GM19468 (cell line): ENCODE data around the gene TMEM131L.
"Not testable (repeated sequence)": the region's sequence is repeated elsewhere in the genome, so short reads cannot be mapped to it uniquely, and the experiment has no call there.

Experiments
- ATAC-seq: cut with Tn5 transposase; IDR thresholded peaks from one replicate; pipeline ENCODE4 v1.9.1; 2021; ENCODE audit warnings: mild to moderate bottlenecking, moderate library complexity, moderate number of reproducible peaks; ENCODE audit not compliant: unreplicated experiment; ENCODE audit errors: extremely low read depth

The TMEM131L gene

DNA sequence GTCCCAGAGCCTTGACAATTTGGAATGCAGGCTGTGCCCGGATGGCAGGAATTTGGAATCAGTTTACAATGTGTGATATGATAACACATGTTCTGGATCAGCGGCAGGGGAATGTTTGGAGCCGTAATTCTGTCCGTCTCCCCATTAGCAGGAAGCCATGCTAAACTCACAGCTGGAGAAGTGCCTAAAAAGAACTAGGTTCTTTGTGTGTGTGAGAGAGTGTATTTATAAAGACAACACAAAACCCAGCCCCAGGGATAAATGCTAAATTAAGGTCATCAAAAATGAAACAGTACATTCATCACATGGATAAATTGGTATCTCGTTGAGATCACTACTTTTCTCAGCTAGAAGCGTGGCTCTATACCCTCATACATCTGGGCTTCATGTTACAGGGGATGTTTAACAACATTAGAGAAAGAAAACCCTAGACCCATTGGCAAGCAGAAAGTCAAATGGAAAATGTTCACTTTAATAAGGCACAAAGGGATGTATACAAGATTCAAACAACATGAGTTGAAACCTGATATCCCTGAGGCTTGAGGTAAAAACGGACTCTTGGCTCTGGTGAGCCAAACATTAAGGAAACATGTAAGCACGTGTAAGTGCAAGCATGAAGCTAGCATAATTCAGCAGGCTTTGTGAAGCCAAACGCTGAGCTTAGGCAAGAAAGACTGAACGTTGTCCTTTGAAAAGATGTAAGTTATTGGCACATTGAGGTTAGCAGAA, 18.0 kb upstream of the TMEM131L start:
- no peak for ATAC-seq

DNA sequence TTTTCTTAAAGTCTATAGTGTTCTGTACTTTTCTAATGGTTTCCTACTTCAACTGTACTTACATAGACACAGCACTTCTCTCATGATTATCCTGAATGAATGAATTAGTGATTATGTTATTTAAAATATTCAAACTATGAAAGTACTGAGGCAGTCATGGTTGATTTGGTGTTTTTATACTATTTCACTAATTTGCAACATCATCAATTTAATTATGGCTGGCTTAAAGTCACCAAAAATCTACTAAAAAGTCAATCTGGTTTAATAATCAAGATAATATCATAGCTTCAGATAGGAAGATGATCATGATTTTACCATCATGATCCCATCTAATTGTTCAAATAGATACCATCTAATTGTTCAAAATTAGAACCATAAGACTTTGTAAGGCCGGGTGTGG, 16.8 kb upstream of the TMEM131L start:
- no peak for ATAC-seq

DNA sequence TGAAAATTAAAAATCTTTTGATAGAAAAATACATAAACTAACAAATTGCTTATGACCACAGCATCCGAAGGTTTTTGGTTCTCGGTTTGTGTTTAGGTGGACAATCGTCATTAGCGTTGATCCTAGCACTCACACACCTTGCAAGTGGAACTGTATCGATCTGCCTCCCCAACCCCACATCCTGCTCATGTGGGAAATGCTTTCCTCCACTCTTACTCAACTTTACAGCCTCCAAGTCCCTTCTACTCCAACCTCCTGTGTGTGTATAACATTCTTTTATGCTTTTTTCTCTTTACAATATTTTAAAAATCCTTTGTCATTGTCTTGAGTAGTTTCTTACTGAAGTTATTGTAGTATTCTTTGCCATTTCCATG, 15.6 kb upstream of the TMEM131L start:
- ATAC-seq = no peak

DNA sequence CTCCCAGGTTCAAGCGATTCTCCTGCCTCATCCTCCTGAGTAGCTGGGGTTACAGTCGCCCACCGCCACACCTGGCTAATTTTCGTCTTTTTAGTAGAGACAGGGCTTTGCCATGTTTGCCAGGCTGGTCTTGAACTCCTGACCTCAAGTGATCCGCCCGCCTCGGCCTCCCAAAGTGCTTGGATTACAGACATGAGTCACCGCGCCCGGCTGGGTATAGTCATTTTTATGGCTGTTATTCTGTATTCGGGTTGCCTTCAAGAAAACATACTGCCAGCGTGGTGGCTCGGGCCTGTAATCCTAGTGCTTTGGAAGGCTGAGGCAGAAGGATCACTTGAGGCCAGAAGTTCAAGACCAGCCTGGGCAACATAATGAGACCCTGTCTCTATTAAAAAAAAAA, 15.0 kb upstream of the TMEM131L start:
- not testable (repeated sequence) for ATAC-seq

DNA sequence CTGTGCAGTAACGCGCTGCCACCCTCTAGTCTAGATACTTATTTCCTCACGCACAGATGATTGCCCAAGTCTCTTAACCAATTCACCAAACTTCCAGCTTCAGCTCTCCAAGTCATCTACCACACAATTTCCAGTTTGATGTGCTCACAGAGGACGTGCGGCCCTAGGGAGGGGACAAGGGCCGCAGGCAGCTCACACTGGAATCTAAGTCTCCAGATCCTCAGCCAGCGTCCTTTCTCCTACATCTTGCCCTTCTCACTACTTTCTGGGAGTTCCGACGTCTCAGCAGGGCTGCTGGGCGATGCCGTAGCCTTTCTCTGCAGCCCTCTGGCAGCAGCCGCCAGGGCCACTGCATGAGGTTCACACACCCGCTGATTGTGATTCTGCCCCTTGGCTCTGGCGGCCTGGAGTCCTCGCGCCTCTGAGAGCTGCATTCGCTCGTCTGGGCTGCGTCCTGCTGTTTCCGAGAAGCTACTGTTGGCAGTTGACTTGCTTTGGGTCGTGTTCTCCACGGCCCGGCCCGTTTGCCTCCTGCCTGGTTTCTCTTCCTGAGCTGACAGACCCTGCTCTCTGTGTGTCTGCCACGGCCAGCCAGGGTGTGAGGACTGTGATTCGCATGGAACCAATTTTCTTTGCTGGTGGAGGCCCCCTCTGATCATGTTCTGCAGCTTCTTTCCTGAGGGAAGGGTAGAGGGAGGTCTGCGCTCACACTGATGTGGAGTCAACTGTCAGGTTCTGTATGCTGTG, 14.1 kb upstream of the TMEM131L start:
- no peak for ATAC-seq

DNA sequence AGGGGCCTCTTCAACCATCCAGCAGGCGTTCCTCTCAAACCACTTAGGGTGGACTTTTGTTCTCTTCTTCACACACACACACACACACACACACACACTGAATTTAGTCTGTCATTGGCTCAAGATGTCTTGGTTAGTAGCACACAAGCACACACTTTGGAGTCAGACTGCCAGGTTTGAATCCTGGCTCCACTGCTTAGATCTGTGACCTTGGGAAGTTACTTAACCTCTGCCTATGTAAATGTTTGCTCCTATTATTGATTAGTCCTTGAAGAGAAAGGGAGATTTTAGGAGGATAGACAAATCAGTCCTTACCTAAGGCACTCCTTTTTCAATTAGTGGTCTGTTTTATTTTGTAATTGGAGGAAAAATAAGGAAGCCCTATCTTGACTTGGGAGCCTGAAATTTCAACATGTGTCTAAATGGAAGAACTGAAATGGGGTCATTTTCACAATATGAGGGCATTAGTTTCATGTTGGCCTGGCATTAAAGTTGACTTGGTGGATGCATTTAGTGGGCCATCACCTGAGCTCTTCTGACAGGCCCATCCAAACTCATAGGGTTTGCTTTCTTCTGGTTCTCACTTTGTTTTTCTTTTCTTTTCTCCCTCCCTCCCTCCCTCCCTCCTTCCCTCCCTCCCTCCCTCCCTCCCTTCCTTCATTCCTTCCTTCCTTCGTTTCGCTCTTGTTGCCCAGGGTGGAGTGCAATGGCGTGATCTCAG, 13.3 kb upstream of the TMEM131L start:
- ATAC-seq = no peak

DNA sequence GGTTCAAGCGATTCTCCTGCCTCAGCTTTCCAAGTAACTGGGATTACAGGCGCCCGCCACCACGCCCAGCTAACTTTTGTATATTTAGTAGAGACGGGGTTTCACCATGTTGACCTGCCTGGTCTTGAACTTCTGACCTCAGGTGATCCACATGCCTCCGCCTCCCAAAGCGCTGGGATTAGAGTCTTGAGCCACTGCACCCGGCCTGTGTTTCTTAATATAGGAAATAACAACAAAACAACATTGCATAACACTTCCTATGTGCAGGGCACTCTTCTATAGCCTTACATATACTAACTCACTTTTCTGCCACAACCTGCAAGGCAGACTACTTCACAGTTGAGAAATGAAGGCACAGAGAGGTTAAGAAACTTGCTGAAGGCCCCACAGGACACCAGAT, 12.8 kb upstream of the TMEM131L start:
- no peak for ATAC-seq

DNA sequence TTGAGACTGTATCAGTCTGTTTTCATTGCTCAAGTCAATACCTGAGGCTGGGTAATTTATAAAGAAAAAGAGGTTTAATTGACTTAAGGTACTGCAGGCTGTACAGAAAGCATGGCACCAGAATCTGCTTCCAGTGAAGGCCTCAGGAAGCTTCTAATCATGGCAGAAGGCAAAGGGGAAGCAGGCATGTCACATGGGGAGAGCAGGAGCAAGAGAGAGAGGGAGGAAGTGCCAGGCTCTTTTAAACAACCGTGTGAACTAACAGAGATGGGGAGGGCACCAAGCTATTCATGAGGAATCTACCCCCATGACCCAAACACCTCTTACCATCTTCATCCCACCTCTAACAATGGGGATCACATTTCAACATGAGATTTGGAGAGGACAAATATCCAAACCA, 7.2 kb upstream of the TMEM131L start:
- no peak for ATAC-seq

DNA sequence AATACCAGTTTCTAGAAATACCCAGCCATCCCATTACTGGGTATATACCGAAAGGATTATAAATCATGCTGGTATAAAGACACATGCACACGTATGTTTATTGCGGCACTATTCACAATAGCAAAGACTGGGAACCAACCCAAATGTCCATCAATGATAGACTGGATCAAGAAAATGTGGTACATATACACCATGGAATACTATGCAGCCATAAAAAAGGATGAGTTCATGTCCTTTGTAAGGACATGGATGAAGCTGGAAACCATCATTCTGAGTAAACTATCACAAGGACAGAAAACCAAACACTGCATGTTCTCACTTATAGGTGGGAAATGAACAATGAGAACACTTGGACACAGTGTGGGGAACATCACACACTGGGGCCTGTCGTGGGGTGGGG, 4.6 kb upstream of the TMEM131L start:
- not testable (repeated sequence) for ATAC-seq

DNA sequence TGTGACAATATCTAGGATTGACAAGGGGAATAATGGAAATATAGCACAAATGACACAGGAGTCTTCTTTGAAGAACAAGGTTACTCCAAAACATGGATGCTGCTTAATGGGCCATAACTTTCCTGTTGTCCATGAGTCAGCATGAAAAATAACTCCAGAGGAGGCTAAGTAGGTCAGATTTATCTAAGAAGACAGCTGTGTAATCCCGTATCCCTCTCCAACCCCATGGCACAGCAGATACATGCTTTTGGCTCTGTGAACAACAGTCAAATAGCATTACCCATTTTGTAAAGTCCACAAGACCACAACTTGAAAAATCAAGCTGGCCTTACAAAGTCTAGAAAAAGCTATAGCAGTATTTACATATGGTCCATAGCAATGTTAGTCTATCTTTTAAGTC, 2.1 kb upstream of the TMEM131L start:
- ATAC-seq = no peak

DNA sequence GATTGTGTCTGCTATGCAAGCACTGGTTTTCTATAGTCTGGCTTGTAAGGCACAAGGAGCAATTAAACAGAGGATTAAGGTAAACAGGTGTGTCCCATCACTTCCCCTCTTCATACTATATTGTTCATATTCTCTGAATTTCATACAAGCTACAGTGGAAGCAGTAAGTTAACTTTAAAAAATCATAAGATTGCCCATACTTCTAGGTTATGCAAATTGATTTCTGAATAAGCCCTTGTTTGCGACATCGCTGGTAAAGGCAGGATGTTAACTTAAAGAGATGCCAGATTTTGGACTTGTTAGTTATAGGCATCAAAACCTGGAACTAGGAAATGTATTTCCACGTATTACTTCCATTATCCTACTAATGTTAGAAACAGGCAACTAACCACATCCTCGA, 1.0 kb upstream of the TMEM131L start:
- no peak for ATAC-seq

DNA sequence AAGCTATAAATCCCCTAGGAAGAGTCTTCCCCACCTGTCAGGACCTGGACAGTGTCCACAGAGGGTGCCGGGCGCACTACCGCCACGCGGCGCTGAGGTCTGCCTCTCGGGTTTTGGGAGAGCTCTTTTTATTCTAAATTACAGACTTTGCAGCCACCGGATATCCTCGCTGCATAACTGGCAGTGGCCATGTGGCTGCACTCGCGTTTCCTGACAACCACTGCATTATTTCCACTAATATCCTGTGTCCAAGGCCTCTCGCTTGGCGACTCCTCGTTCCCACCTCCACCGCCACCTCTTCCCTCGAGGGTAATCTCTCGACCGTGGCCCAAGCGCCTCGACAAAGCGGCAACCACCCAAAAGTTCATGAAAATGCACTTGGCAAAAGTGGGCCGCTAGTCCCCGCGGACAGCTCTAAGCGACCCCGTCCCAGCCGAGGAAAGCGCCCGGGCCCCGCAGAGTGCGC, 512 bp upstream of the TMEM131L start:
- ATAC-seq = peak; percentile 0

DNA sequence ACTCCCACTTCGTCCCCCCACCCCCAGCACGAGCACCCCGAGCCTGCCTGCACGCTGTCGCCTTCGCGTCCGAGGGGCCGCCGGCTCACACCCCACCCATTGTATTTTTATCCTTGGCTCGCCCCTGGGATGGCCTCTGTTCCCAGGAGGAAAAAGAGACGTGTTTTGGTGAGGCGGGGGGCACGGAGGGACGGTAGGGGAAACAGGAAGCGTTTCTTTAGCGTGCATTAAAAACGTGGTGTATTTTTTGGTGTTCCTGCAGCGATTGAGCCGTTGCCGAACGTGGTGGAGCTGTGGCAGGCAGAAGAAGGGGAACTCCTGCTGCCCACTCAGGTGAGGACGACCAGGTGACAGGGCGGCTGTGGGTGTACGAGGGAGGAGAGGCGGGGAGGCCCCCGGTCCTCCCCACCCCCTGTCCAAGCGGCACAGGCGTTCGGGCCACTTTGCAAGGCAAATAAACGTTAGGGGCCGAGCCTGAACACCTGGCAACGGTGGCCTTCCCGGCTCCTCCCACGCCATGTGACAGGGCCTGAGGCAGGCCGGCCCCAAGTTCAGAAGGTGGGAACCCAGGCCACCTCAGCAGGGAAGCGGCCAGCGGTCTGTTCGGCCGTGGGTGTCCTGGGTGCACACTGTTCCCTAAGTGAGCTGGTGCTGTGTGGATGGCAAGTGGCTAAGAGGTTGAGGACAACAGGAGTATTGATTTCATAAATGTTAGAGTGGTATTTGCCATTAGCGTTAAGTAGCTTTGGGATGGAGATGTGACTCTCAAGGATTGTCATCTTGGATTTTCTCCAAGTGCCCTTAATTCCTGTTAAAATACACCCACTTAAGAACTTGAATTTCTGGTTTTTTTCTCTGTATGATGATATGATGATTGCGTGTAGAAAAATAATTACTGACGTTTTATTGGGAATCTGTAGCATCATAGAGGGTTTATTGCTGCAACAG, 1.1 kb downstream of the TMEM131L start:
- ATAC-seq = peak; percentile 45

DNA sequence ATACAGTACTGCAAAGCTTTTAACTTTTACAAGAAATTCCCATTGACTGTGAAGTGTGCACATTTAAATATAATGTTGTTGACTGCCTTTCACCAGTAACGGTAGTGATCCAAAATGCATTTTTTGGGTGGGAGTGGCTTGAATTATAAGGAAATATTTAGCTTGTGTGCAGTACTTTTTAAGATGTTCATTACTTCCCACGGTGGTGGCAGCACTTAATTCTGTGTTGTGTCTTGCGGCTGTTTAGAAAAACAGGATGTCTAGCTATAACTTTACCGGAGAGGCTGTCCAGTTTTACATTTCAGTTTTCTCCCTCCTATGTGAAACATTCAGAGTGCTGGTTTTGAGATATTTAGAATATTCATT, 1.7 kb downstream of the TMEM131L start:
- no peak for ATAC-seq

DNA sequence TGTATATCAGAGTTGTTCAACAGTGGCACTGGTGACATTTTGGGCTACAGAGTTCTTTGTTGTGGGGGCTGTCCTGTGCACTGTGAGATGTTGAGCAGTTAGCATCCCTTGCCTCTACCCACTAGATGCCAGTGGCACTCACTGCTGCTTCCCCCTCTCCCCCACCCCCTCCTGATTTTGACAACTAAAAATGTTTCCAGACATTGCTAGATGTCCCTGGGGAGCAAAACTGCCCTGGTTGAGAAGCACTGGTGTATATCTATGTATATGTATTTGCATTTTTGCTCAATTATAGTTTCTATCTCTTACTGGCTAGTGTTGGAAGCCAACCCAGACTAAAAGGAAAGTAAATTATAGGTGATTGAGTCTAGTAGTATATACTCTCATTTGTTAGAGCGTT, 2.4 kb downstream of the TMEM131L start:
- peak; percentile 12 for ATAC-seq

DNA sequence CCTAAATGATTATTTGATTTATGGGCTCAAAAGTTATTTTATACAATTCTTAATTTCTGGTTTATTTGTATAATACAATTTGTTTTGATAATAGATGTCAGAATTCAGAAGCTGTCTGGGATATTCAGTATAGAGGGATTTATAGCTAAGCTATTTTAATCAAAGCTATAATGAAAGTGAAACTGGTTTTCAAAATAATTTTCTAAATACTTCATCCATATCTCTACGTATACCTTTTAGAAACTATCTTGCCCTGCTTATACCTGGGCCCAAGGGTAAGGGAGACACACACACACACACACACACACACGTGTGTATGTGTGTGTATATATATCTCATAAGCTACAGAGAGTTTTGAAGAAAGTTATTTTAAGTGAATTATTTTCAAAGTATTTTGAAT, 2.9 kb downstream of the TMEM131L start:
- no peak for ATAC-seq

DNA sequence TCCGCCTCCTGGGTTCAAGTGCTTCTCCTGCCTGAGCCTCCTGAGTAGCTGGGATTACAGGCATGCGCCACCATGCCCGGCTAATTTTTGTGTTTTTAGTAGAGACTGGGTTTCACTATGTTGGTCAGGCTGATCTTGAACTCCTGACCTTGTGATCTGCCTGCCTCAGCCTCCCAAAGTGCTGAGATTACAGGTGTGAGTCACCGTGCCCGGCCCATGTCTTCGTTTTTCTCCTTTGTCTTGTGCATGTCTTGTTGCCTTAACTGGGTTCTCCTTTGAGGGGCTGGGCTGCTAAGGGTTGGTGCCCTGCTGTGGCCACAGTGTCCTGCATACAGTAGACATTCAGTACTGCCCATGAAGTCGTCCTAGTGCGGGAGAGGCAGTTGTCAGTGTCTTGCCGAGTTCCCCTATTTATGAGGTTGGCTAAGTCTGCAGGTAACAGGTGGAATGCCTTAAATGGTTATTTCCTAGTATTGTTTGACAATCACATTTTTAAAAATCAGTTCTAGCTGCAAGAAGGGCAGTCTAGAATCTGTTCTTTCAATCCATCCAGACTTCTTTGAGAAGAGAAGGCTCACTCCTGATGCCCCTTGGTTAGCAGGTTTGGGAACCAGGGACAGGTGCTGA, 5.0 kb downstream of the TMEM131L start:
- not testable (repeated sequence) for ATAC-seq

DNA sequence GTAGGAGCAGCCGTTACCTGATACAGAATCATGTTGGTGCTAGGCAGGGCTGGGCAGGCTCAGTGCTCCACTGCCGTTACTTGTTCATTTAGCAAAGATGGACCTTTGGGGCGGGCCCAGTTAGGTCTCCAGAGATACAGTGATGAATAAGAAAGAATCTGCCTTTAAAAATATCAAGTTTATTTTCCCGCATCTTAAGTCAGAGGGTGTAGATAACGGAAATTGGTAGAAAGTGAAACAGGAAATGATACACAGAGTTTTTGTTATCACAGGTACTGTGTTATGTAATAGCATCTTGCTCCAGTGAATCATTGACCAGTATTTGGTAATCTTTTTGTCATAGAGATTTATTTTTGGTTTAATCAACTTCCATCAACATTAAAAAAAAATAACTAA, 5.5 kb downstream of the TMEM131L start:
- no peak for ATAC-seq

DNA sequence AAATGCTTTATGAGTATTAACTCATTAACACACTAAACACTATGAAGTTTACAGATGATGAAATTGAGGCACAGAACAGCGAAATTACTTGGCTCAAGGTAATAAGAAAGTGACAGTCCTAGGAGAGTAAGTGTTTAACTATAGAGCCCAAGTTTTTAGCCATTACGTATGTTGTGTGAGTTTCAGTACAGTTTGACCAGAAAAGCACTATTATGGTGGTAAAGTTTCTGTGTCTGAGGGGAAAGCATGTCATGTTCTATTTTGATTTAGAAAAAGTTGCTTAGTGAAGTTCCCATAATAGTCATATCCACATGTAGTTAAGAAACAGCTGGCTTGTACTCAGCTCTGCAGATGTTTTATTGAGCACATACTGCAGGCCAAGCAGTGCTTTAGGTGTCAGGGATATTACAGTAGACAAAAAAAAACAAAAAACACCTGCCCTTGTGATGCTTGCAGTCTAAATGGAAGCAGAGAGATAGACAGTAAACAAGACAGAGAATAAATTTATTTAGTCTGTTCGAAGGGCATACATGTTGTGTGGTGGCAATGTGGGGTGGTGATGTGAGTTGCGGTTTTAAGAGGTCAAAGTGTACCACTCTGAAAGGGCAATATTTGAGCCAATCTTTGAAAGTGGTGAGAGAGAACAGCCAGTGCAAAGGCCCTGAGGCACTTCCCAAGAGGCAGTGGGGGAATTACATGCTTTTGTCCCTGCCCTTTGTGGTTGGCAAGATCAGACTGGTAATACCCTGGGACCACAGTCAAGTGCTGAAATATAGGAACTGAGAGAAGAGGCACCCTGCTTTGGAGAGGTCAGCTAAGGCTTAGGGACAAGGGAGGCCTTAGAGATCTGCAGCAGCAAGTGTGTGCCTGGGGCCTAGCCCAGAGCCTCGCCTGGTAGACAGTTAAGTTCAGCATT, 6.2 kb downstream of the TMEM131L start:
- ATAC-seq = peak; percentile 30
